Ovary (tissue), 3 donors: ENCODE results near the gene SP6.

Source experiments
- EP300 ChIP-seq: sonication (generic); formaldehyde crosslinking; IDR thresholded peaks from one replicate; pipeline ENCODE4 v1.6.1; 2017; ENCODE audit warnings: antibody characterized with exemption
- POLR2A ChIP-seq: fragments of 450-650 bp; IDR thresholded peaks from one replicate; pipeline ENCODE4 v1.6.1; 2017; ENCODE audit warnings: antibody characterized with exemption, mild to moderate bottlenecking, moderate library complexity
- TF ChIP-seq, protein P1 (sequence below), 3 donors: fragments of 450-650 bp in 2 of 3; fragments of 200-600 bp in 1 of 3; IDR thresholded peaks; one replicate each; pipeline versions ENCODE4 v1.5.1 to v1.8.0; 2016 to 2022; ENCODE audit warnings: antibody characterized with exemption in 3 of 3, mild to moderate bottlenecking in 1 of 3
- donor health status: DM: no; HTN: no; CAD: no.

GRCh38 chr17:47840742-47841487 lies 10.0 kb downstream of the SP6 start, which contains the start of gene SCRN2:
- TF ChIP-seq POLR2A = no peak
- TF ChIP-seq, protein P1, sequence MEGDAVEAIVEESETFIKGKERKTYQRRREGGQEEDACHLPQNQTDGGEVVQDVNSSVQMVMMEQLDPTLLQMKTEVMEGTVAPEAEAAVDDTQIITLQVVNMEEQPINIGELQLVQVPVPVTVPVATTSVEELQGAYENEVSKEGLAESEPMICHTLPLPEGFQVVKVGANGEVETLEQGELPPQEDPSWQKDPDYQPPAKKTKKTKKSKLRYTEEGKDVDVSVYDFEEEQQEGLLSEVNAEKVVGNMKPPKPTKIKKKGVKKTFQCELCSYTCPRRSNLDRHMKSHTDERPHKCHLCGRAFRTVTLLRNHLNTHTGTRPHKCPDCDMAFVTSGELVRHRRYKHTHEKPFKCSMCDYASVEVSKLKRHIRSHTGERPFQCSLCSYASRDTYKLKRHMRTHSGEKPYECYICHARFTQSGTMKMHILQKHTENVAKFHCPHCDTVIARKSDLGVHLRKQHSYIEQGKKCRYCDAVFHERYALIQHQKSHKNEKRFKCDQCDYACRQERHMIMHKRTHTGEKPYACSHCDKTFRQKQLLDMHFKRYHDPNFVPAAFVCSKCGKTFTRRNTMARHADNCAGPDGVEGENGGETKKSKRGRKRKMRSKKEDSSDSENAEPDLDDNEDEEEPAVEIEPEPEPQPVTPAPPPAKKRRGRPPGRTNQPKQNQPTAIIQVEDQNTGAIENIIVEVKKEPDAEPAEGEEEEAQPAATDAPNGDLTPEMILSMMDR (IDR thresholded peaks at IDR 0.05) = peak; percentile 91 to 98 (median 98)
- TF ChIP-seq EP300 = no peak
